Stimulated activated CD4-positive, alpha-beta T cell treated with anti-CD3 and anti-CD28 coated beads, Interleukin-15, amount 100 ng/mL, for 48 hours (primary cell): Measurements from ENCODE around the gene CCNE1.
A peak's percentile ranks its signal among the peaks of the same experiment; 100 is the strongest.

ENCODE experiments used
- DNase-seq, 2 donors: peaks; one replicate each; pipeline ENCODE4 v3.0.0-alpha.2; 2020; ENCODE audit warnings: low read depth in 2 of 2

The CCNE1 gene

DNA sequence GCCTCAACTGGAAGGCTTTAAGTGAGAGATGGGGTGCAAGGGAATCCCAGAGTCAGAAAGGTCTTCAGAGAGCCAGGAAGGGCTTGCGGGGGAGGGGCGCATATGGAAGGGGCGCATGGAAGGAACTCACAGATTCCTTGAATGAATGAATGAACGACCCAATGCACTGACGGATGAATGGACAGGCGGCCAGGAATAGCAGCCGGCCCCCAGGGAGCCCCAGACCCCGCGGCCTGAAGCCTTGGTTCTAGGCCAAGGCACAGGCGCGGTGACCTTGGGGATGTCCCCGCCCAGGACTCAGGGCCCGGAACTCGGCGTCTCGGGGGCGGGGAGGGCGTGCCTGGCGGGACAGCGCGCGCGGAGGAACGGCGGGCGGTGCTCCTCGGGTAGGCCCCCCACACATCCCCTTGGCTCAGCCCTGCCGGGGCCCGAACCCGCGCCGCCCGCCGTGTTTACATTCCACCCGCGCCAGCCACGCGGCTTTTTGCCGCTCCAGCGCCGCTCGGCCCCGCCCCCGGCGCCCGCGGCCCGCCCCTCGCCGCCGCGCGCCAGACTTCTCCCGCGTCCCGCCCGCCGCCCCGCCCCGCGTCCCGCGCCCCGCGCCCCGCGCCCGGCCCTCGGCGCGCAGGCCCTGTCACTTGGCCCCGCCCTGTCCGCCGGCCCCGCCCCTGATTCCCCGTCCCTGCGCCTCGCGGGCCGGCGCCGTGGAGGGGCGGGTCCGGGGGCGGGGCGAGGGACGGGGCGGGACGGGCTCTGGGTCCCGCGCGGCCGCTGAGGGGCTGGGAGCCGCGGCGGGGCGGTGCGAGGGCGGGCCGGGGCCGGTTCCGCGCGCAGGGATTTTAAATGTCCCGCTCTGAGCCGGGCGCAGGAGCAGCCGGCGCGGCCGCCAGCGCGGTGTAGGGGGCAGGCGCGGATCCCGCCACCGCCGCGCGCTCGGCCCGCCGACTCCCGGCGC lies at the start of gene CCNE1:
TSS of gene CCNE1 (plus strand) at position 867 of the 955 bp plus-strand sequence. CDS start 565 bp downstream, outside the sequence.
- DNase-seq, result peak; percentile 80 to 97

DNA sequence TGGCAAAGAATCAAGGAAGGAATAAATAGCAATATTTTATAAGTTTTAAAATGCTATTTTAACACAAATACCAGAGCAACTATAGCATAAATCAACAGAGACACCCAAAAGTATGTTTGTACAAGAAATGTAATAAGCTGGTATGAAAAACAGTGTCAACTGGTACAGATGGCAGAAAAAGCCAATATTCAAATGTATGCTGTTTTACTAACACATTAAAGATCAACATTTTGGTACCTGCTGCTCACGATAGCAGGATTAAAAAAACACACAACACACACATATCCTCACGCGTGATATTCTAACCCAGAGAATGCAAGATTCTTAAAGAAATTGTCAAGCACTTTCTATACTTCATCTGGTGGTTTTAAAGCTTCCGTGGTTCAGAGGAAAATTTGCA lies 48.6 kb upstream of the CCNE1 start:
- DNase-seq, result no peak

GRCh38 chr19:29764361-29764760 lies 47.4 kb upstream of the CCNE1 start:
- DNase-seq, result no peak

DNA sequence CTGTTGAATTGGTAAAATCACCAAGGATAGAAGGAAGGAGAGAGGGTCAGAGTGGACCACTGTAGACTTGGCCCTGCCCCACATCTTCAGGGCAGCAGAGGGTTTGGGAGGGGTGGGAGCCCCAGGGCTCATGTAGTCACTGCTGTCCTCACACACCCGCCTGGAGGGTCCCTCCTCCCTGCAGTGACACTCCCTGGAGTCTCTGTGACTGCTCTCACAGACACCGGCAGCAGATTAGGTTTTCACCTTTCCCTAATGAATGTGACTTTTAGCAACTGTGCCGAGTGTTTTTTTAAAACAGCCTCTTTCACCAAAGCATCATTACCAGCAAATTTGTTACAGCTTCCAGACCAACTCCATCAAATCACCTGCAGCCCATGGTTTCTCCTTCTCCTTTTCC lies 45.7 kb upstream of the CCNE1 start:
- no peak for DNase-seq

DNA sequence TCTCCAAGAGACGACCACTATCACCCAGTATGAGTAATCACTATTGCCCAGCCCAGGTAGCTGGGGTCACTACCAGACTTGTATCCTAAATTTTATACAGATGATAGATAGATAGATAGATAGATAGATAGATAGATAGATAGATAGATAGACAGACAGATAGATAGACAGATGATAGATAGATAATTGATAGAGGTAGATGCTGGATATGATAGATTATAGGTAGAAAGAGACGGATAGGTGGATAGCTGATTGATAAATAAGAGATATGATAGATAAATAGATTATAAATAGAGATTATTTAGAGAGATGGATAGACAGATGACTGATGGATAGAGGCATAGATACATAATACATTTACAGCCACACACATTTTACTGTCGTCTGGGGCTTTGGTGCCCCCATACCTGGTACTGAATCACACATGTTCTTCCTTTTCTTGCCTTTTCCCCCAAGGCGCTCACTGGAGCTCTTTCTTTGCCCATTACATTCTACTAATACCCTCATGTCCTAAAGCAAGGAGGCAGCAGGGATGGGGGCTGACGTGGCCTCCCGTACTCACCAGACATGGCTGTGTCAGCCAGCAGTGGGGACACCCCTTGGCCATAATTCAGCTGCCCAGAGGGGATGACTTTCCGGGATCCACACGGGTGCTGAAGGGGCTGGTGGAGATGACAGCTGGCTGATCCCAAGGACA lies 44.6 kb upstream of the CCNE1 start:
- DNase-seq, result no peak

- DNase-seq, result no peak
Measured at GRCh38 chr19:29768166-29768565, 43.6 kb upstream of the CCNE1 start.

DNA sequence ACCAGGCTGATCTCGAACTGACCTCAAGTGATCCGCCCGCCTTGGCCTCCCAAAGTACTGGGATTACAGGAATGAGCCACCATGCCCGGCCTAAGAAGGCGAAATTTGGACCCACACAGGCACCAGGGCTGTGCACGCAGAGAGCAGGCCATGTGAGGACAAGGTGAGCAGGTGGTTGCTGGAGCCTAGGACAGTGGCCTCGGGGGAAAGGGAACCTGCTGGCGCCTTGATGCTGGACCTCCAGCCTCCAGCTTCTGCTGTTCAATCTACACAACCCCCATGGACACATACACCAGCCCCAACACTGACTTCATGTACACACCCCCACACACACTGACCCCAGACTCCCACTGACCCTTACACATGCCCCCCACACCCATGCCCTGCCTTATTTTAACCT lies 41.8 kb upstream of the CCNE1 start:
- no peak for DNase-seq

- DNase-seq, result no peak
Measured at GRCh38 chr19:29770648-29771047, 41.1 kb upstream of the CCNE1 start.

DNA sequence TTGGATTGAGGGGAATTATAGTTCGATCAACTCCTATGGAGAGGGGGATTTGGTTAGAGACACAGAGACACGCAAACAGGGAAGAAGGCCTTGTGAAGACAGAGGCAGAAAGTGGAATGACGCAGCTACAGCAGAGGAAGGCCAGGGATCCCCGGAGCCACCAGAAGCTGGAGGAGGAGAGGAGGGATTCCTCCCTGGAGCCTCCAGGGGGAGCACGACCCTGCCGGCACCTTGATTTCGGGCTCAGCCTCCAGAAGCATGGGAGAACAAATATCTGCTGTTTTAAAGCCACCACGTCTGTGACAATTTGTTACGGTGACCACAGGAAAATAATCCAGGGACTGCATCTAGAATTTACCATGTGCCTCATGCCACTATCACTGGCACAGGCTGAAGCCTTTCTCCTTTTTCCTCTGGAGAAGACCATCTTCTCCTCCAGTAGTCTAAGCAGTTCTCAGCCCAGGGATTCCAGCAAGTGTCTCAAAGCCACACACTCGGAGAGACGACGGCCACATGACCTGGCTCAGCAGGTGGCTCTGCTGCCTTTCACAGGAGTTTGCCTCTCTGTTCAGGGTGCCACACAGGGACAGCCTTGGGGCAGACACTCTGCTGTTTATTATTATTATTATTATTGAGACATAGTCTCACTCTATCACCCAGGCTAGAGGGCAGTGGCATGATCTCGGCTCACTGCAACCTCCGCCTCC lies 39.9 kb upstream of the CCNE1 start:
- DNase-seq, result peak in 1 of 2 donors; percentile 7

- DNase-seq, result no peak
Measured at GRCh38 chr19:29772696-29773095, 39.1 kb upstream of the CCNE1 start.

GRCh38 chr19:29773141-29773540 lies 38.6 kb upstream of the CCNE1 start:
- DNase-seq, result no peak

DNA sequence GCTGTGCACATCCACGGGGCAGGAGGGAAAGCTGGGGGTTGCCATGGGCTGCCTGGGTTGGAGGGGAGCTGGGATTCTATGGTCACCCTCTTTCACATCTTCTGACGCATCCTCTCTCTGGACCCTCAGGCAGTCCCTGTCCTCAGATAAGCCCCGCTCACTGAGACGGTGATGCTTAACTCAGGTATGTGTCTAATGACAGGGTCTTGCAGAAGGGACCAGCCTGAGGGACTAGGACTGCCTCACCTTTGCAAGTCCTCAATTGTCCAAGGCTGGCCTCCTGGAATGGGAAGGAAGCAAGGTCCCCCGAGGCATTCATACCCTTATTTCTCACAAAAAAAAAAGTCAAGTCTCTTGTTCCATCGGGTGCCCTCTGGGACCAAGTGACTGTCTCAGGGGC lies 37.7 kb upstream of the CCNE1 start:
- no peak for DNase-seq

- DNase-seq, result no peak
Measured at GRCh38 chr19:29777781-29778309, 33.9 kb upstream of the CCNE1 start.

- DNase-seq, result no peak
Measured at GRCh38 chr19:29779921-29780320, 31.9 kb upstream of the CCNE1 start.

- no peak for DNase-seq
Measured at GRCh38 chr19:29781386-29782259, 30.2 kb upstream of the CCNE1 start.

DNA sequence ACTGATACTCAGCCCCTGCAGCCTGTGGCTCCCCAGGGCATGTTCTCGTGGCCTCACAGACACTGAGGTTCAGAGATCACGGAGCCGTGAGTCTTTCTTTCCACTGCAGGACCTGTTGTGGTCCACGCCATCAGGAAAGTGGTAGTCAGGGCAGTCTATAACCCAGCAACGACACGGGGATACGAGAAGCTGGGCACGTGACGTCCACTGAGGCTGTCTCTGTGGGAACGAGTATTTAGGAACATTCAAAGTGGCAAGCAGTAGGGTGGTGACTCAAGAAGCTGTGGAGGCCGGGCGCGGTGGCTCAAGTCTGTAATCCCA lies 29.6 kb upstream of the CCNE1 start:
- DNase-seq, result no peak

DNA sequence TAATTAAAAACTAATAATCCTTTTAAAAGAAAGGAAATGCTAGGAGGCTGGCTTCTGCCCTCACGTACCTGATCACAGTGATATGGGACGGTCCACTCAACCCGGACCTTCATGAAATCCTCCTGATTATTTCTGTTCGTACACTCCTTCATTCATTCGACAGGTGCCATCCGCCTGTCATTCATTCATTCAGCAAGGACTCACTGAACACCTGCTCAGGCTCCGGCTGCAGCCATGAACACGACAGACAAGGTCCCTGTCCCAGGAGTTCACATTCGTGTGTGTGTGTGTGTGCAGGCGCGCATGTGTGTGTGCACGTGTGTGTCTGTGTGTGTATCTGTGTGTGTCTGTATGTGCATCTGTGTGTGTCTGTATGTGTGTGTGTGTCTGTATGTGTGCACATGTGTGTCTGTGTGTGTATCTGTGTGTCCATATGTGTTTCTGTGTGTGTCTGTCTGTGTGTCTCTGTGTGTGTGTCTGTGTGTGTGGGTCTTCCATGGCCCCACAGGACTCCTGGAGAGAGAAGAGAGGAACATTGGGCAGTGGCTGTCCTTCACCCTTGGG lies 28.1 kb upstream of the CCNE1 start:
- no peak for DNase-seq

GRCh38 chr19:29784598-29785223 lies 27.1 kb upstream of the CCNE1 start:
- DNase-seq, result no peak

- no peak for DNase-seq
Measured at GRCh38 chr19:29785360-29785759, 26.4 kb upstream of the CCNE1 start.

DNA sequence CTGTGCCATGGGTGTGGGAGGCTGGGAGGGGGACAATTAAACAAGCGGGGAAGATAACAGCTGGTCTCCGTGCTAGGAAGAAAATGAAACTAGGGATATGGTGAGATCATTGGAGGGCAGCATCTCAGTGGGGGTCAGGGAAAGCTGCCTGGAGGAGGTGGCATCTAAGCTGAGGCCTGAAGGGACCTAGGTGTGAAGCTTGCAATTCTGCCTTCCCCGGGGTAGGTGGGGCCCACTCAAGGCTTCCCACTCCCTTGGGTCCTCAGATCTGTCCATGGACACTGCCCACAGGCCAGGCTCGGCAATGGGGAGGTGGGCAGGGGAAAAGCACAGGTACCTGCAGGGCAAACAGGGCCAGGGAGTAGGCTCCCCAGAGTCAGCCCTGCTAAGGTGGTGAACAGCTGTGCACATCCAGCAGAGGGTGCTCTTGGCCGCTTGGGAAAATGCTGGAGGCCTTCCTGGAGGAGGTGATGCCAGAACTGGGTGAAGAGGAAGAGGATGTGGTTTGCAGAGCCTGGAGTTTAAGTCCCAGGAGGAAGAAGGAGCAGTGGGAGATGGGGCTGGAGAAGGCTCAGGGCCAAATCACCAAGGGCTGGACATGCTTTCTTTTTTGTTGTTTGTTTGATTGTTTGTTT lies 25.7 kb upstream of the CCNE1 start:
- DNase-seq, result no peak
